Measurements from ENCODE around the gene SLC35E1.
"Not testable (repeated sequence)": the region's sequence is repeated elsewhere in the genome, so short reads cannot be mapped to it uniquely, and the experiment has no call there.

The SLC35E1 gene

GRCh38 chr19:16564842-16565241 lies 7.4 kb downstream of the SLC35E1 start:
- DNase-seq (ENCODE audit: low read depth) = no peak
- in situ Hi-C loops (cut with HindIII; ENCODE audit: low sequenced_read_pairs) = no loop called here
- TF ChIP-seq CTCF (IDR thresholded peaks at IDR 0.05; ENCODE audit: low read depth, low read length, missing control alignments) = no peak
- H3K4me3 ChIP-seq (ENCODE audit: low read depth, low read length) = no peak overlapping the region

- in situ Hi-C loops (cut with HindIII; ENCODE audit: low sequenced_read_pairs) = no loop called here
- DNase-seq (ENCODE audit: low read depth) = no peak
- H3K4me3 ChIP-seq (ENCODE audit: low read depth, low read length) = no peak overlapping the region
- no peak for TF ChIP-seq CTCF (IDR thresholded peaks at IDR 0.05; ENCODE audit: low read depth, low read length, missing control alignments)
These were observed 9.6 kb downstream of the SLC35E1 start for GRCh38 chr19:16562608-16563025.

- H3K4me3 ChIP-seq (ENCODE audit: low read depth, low read length) = no peak overlapping the region
- TF ChIP-seq CTCF (IDR thresholded peaks at IDR 0.05; ENCODE audit: low read depth, low read length, missing control alignments) = no peak
- DNase-seq (ENCODE audit: low read depth) = no peak
- in situ Hi-C loops (cut with HindIII; ENCODE audit: low sequenced_read_pairs) = no loop called here
These were observed 10.8 kb downstream of the SLC35E1 start for GRCh38 chr19:16561382-16561781.

GRCh38 chr19:16559780-16560276 lies 12.4 kb downstream of the SLC35E1 start:
- H3K4me3 ChIP-seq (ENCODE audit: low read depth, low read length) = no peak overlapping the region
- no peak for TF ChIP-seq CTCF (IDR thresholded peaks at IDR 0.05; ENCODE audit: low read depth, low read length, missing control alignments)
- in situ Hi-C loops (cut with HindIII; ENCODE audit: low sequenced_read_pairs) = no loop called here
- DNase-seq (ENCODE audit: low read depth) = peak; percentile 71

- in situ Hi-C loops (cut with HindIII; ENCODE audit: low sequenced_read_pairs) = no loop called here
- TF ChIP-seq CTCF (IDR thresholded peaks at IDR 0.05; ENCODE audit: low read depth, low read length, missing control alignments) = no peak
- no peak overlapping the region for H3K4me3 ChIP-seq (ENCODE audit: low read depth, low read length)
- DNase-seq (ENCODE audit: low read depth) = no peak
These were observed 17.4 kb downstream of the SLC35E1 start for GRCh38 chr19:16554776-16555175.

GRCh38 chr19:16551902-16552301 lies 20.3 kb downstream of the SLC35E1 start:
- H3K4me3 ChIP-seq (ENCODE audit: low read depth, low read length); in situ Hi-C loops (cut with HindIII; ENCODE audit: low sequenced_read_pairs); DNase-seq (ENCODE audit: low read depth): not testable (repeated sequence)

- in situ Hi-C loops (cut with HindIII; ENCODE audit: low sequenced_read_pairs) = no loop called here
- no peak for DNase-seq (ENCODE audit: low read depth)
- TF ChIP-seq CTCF (IDR thresholded peaks at IDR 0.05; ENCODE audit: low read depth, low read length, missing control alignments) = no peak
- H3K4me3 ChIP-seq (ENCODE audit: low read depth, low read length) = no peak overlapping the region
These were observed 23.3 kb downstream of the SLC35E1 start for GRCh38 chr19:16548956-16549355.
